ENCODE results near the gene CHRND. TPM values are rescaled to one million over a fixed set of nuclear protein-coding genes. Genes with fewer than 3 reads are reported as not detected.

CHRND gene
- polyA plus RNA-seq, 1 donor (not counting 4 experiments of a cell fraction or from before 2014, with no cell fraction given) = not detected

GRCh38 chr2:232501331-232501771 is 24.6 kb upstream of the CHRND start:
- Histone ChIP-seq H3K27ac (ENCODE audit: control insufficient read depth, insufficient read depth, low read length) (no peak overlapping the region), H4K20me1 (ENCODE audit: control insufficient read depth, extremely low read depth, insufficient read depth, low read length) (no peaks in the 10 kb centered on the region), H3K9me3 (ENCODE audit: control insufficient read depth, low read depth, low read length) (no peaks in the 10 kb centered on the region), H3K9me1 (ENCODE audit: control insufficient read depth, extremely low read depth, insufficient read depth, low read length) (no peaks in the 10 kb centered on the region), H3K36me3 (ENCODE audit: control insufficient read depth in 2 of 2, extremely low read depth in 1 of 2, insufficient read depth in 2 of 2, low read length in 2 of 2) (no peaks in the 10 kb centered on the region), H3K79me2 (ENCODE audit: control insufficient read depth, insufficient read depth, low read length) (no peaks in the 10 kb centered on the region), H3K4me1 (ENCODE audit: control insufficient read depth, extremely low read depth, insufficient read depth, low read length) (no peaks in the 10 kb centered on the region), H3K27me3 (ENCODE audit: control insufficient read depth, extremely low read depth, insufficient read depth, low read length) (peaks cover 41% of the 10 kb centered on the region), H3K4me2 (ENCODE audit: control insufficient read depth, extremely low read depth, insufficient read depth, low read depth, low read length) (no peak overlapping the region), H2AFZ (ENCODE audit: control insufficient read depth, low read length) (no peak overlapping the region), H3K4me3 (ENCODE audit: control insufficient read depth in 2 of 3, extremely low read depth in 1 of 3, insufficient read depth in 2 of 3, low read depth in 1 of 3, low read length in 3 of 3) (no peak overlapping the region), H3K9ac (ENCODE audit: control insufficient read depth, extremely low read depth, insufficient read depth, low read length) (no peak overlapping the region)
- TF ChIP-seq CTCF (optimal IDR thresholded peaks at IDR 0.05 in 1 of 3, IDR thresholded peaks at IDR 0.05 in 1 of 3, conservative IDR thresholded peaks at IDR 0.05 in 1 of 3; ENCODE audit: extremely low read depth in 1 of 3, insufficient read depth in 2 of 3, low read length in 3 of 3) (no peak), EZH2 (IDR thresholded peaks at IDR 0.05; ENCODE audit: low read length) (no peak)
- FAIRE-seq = no peak
- no peak for DNase-seq (ENCODE audit: low read depth, low spot score)
- dilution Hi-C loops (cut with MboI; ENCODE audit: extremely low pct_ligation_motif_present, low sequenced_read_pairs) = no loop called here

GRCh38 chr2:232501794-232502390 is 24.1 kb upstream of the CHRND start:
- Histone ChIP-seq H3K9ac (ENCODE audit: control insufficient read depth, extremely low read depth, insufficient read depth, low read length) (no peak overlapping the region), H3K4me1 (ENCODE audit: control insufficient read depth, extremely low read depth, insufficient read depth, low read length) (no peaks in the 10 kb centered on the region), H3K36me3 (ENCODE audit: control insufficient read depth in 2 of 2, extremely low read depth in 1 of 2, insufficient read depth in 2 of 2, low read length in 2 of 2) (no peaks in the 10 kb centered on the region), H3K4me3 (ENCODE audit: control insufficient read depth in 2 of 3, extremely low read depth in 1 of 3, insufficient read depth in 2 of 3, low read depth in 1 of 3, low read length in 3 of 3) (no peak overlapping the region), H4K20me1 (ENCODE audit: control insufficient read depth, extremely low read depth, insufficient read depth, low read length) (no peaks in the 10 kb centered on the region), H3K27me3 (ENCODE audit: control insufficient read depth, extremely low read depth, insufficient read depth, low read length) (peaks cover 41% of the 10 kb centered on the region), H3K27ac (ENCODE audit: control insufficient read depth, insufficient read depth, low read length) (no peak overlapping the region), H3K79me2 (ENCODE audit: control insufficient read depth, insufficient read depth, low read length) (no peaks in the 10 kb centered on the region), H3K9me1 (ENCODE audit: control insufficient read depth, extremely low read depth, insufficient read depth, low read length) (no peaks in the 10 kb centered on the region), H3K4me2 (ENCODE audit: control insufficient read depth, extremely low read depth, insufficient read depth, low read depth, low read length) (no peak overlapping the region), H2AFZ (ENCODE audit: control insufficient read depth, low read length) (no peak overlapping the region), H3K9me3 (ENCODE audit: control insufficient read depth, low read depth, low read length) (no peaks in the 10 kb centered on the region)
- DNase-seq (ENCODE audit: low read depth, low spot score) (no peak), FAIRE-seq (no peak)
- dilution Hi-C loops (cut with MboI; ENCODE audit: extremely low pct_ligation_motif_present, low sequenced_read_pairs) = no loop called here
- TF ChIP-seq CTCF (optimal IDR thresholded peaks at IDR 0.05 in 1 of 3, IDR thresholded peaks at IDR 0.05 in 1 of 3, conservative IDR thresholded peaks at IDR 0.05 in 1 of 3; ENCODE audit: extremely low read depth in 1 of 3, insufficient read depth in 2 of 3, low read length in 3 of 3) = no peak
- TF ChIP-seq EZH2 (IDR thresholded peaks at IDR 0.05; ENCODE audit: low read length) = no peak

Measured in keratinocyte (primary cell).